DND-41 (cell line): Measurements from ENCODE around the gene DAPP1.

Source experiments
- EZH2 ChIP-seq: IDR thresholded peaks from 3 replicates; pipeline ENCODE4 v1.6.1; 2012; ENCODE audit warnings: borderline replicate concordance, low read depth, mild to moderate bottlenecking, moderate library complexity, low read length, inconsistent platforms; ENCODE audit not compliant: severe bottlenecking
- TF ChIP-seq, protein P1 (sequence below): IDR thresholded peaks from 2 replicates; pipeline ENCODE4 v1.5.1; 2012; ENCODE audit warnings: borderline replicate concordance, low read length, moderate library complexity, mild to moderate bottlenecking; ENCODE audit not compliant: poor library complexity, severe bottlenecking; ENCODE audit errors: extremely low read depth

DNA sequence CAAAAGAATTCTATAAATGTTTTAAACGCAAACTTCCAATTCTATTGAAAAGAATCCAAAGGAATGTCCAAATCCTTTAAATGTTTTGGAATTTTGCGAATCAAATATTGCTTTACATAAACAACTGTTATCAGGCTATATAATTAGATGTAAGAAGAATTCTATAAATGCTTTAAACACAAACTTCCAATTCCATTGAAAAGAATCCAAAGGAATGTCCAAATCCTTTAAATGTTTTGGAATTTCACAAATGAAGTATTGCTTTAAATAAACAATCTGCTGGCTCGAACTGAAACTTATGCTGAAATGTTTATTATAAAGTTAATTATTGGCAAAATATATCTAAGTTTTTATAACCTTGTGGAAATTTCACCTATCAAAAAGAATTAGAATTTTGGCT lies 16.1 kb downstream of the DAPP1 start:
- TF ChIP-seq, protein P1, sequence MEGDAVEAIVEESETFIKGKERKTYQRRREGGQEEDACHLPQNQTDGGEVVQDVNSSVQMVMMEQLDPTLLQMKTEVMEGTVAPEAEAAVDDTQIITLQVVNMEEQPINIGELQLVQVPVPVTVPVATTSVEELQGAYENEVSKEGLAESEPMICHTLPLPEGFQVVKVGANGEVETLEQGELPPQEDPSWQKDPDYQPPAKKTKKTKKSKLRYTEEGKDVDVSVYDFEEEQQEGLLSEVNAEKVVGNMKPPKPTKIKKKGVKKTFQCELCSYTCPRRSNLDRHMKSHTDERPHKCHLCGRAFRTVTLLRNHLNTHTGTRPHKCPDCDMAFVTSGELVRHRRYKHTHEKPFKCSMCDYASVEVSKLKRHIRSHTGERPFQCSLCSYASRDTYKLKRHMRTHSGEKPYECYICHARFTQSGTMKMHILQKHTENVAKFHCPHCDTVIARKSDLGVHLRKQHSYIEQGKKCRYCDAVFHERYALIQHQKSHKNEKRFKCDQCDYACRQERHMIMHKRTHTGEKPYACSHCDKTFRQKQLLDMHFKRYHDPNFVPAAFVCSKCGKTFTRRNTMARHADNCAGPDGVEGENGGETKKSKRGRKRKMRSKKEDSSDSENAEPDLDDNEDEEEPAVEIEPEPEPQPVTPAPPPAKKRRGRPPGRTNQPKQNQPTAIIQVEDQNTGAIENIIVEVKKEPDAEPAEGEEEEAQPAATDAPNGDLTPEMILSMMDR = no peak
- no peak for TF ChIP-seq EZH2
